CD4-positive, alpha-beta T cell (primary cell): ENCODE results near the gene POFUT1. TPM values are rescaled to one million over a fixed set of nuclear protein-coding genes. Genes with fewer than 3 reads are reported as not detected.

Experiments
- ATAC-seq: fragments of 200-7000 bp; cut with Tn5 transposase; one replicate; pipeline ENCODE4 v1.10.0; 2022; ENCODE audit warnings: mild to moderate bottlenecking; ENCODE audit not compliant: poor library complexity
- CTCF ChIA-PET: fragments of 350-600 bp; sonication (Branson Sonifier 250); formaldehyde crosslinking; loops from one replicate; lab custom pipeline; 2021; ENCODE audit warnings: antibody characterized with exemption, inconsistent platforms; lab: Charles Lee
- POLR2A ChIA-PET: fragments of 350-600 bp; sonication (Branson Sonifier 250); formaldehyde crosslinking; loops from one replicate; lab custom pipeline; 2021; ENCODE audit warnings: antibody characterized with exemption, inconsistent platforms; lab: Charles Lee
- DNase-seq, 14 experiments: peaks; one replicate each; pipeline ENCODE4 v3.0.0-alpha.2; 2013 to 2020; ENCODE audit warnings: mixed read lengths in 2 of 14
- H3K27ac ChIP-seq, 2 donors: one replicate each; pipeline versions ENCODE4 v1.5.1 to v1.7.0; 2013; ENCODE audit warnings: low read length in 2 of 2, low read depth in 1 of 2, mild to moderate bottlenecking in 1 of 2
- H3K27me3 ChIP-seq, 2 experiments: 1 replicate in 1 of 2; 2 replicates in 1 of 2; pipeline versions ENCODE4 v1.6.1 to v1.7.0; 2013; ENCODE audit warnings: low read length in 2 of 2, control low read depth in 1 of 2, mild to moderate bottlenecking in 1 of 2, moderate library complexity in 1 of 2; ENCODE audit not compliant: insufficient read depth in 2 of 2, control insufficient read depth in 1 of 2
- H3K36me3 ChIP-seq: one replicate; pipeline ENCODE4 v1.6.1; 2013; ENCODE audit warnings: low read length, control low read depth; ENCODE audit not compliant: insufficient read depth
- H3K4me1 ChIP-seq: one replicate; pipeline ENCODE4 v1.6.1; 2013; ENCODE audit warnings: low read length, control low read depth; ENCODE audit not compliant: insufficient read depth
- H3K4me3 ChIP-seq: one replicate; pipeline ENCODE4 v1.5.1; 2013; ENCODE audit warnings: mild to moderate bottlenecking, low read length, moderate library complexity
- H3K9me3 ChIP-seq, 2 experiments: 1 replicate in 1 of 2; 2 replicates in 1 of 2; pipeline versions ENCODE4 v1.6.1 to v1.7.0; 2013; ENCODE audit warnings: low read length in 2 of 2, mild to moderate bottlenecking in 2 of 2, control low read depth in 1 of 2, moderate library complexity in 1 of 2; ENCODE audit not compliant: control insufficient read depth in 1 of 2, insufficient read depth in 1 of 2
- H3K27ac Mint-ChIP-seq: one replicate; pipeline ENCODE4 v1.8.0; 2020; ENCODE audit warnings: mixed read lengths
- H3K27me3 Mint-ChIP-seq: one replicate; pipeline ENCODE4 v1.8.0; 2021; ENCODE audit warnings: mixed read lengths
- H3K36me3 Mint-ChIP-seq: one replicate; pipeline ENCODE4 v1.8.0; 2021; ENCODE audit warnings: low read depth, mixed read lengths
- H3K4me1 Mint-ChIP-seq: one replicate; pipeline ENCODE4 v1.8.0; 2021; ENCODE audit warnings: low read depth, mixed read lengths
- H3K4me3 Mint-ChIP-seq: one replicate; pipeline ENCODE4 v1.8.0; 2020; ENCODE audit warnings: mild to moderate bottlenecking, mixed read lengths
- H3K9me3 Mint-ChIP-seq: one replicate; pipeline ENCODE4 v1.8.0; 2020; ENCODE audit warnings: mixed read lengths
- CTCF ChIP-seq: fragments of 200-600 bp; IDR thresholded peaks from one replicate; pipeline ENCODE4 v1.8.0; 2022; ENCODE audit warnings: antibody characterized with exemption, mild to moderate bottlenecking
- intact Hi-C, 2 experiments: fragments of 100-400 bp; cut with DNase I in 1 of 2; cut with micrococcal nuclease in 1 of 2; formaldehyde crosslinking; loops; one replicate each; pipeline versions ENCODE4 v1.15.1 to v1.9.0; 2023 to 2025; cut with DNase I, micrococcal nuclease
- total RNA-seq, 174 experiments: library from RNA in 2 of 174; stranded (reverse) in 2 of 174; gene quantifications; one replicate each; pipeline ENCODE4 v1.2.3 and lab custom pipeline; 2021 to 2026

POFUT1 gene
- total RNA-seq, 2 experiments from 2014 or later, result 7.5 to 8.8 TPM

GRCh38 chr20:32189123-32189410 lies 18.6 kb upstream of the POFUT1 start:
- Histone ChIP-seq H3K36me3 (no peaks in the 10 kb centered on the region), H3K9me3 (no peaks in the 10 kb centered on the region), H3K27me3 (no peaks in the 10 kb centered on the region), H3K4me3 (peak overlapping the region; percentile 78), H3K4me1 (peaks cover 25% of the 10 kb centered on the region), H3K27ac (no peak overlapping the region)
- ChIA-PET CTCF (no interaction called here), POLR2A (interaction anchor here (1.1 to 1.2 kb wide), 2 partner anchors 80 to 97 kb away, joined by 3 to 5 read pairs; partner anchors contain the start of gene TM9SF4)
- Mint-ChIP-seq H3K9me3 (no peaks in the 10 kb centered on the region), H3K27me3 (no peaks in the 10 kb centered on the region), H3K27ac (peak overlapping the region; percentile 85), H3K4me3 (peak overlapping the region; percentile 88), H3K4me1 (peaks cover 29% of the 10 kb centered on the region), H3K36me3 (peaks cover 6% of the 10 kb centered on the region)
- TF ChIP-seq CTCF, result no peak
- DNase-seq (peak in 1 of 14 experiments; percentile 29), ATAC-seq (no peak)
- intact Hi-C loops, result no loop called here

- Histone ChIP-seq H3K4me1 (peaks cover 25% of the 10 kb centered on the region), H3K36me3 (peaks cover 3% of the 10 kb centered on the region), H3K27ac (peak overlapping the region; percentile 38 to 56), H3K27me3 (no peaks in the 10 kb centered on the region), H3K4me3 (peak overlapping the region; percentile 78), H3K9me3 (no peaks in the 10 kb centered on the region)
- Mint-ChIP-seq H3K27ac (peak overlapping the region; percentile 85), H3K9me3 (no peaks in the 10 kb centered on the region), H3K27me3 (no peaks in the 10 kb centered on the region), H3K36me3 (peaks cover 12% of the 10 kb centered on the region), H3K4me1 (peaks cover 33% of the 10 kb centered on the region), H3K4me3 (peak overlapping the region; percentile 89)
- POLR2A ChIA-PET, result interaction anchor here (0.6 to 1.5 kb wide), 4 partner anchors 32 to 96 kb away, joined by 3 to 5 read pairs (median 4); partner anchors contain the start of gene TM9SF4
- TF ChIP-seq CTCF, result no peak
- peak; percentile 27 to 69 (median 34) for DNase-seq
- peak; percentile 67 for ATAC-seq
- CTCF ChIA-PET, result no interaction called here
- intact Hi-C loops, result no loop called here
Measured at GRCh38 chr20:32189691-32190615, 17.7 kb upstream of the POFUT1 start.

GRCh38 chr20:32190616-32191415 lies 16.9 kb upstream of the POFUT1 start:
- no peaks in the 10 kb centered on the region for H3K27me3 ChIP-seq
- no peak for TF ChIP-seq CTCF
- peak overlapping the region; percentile 85 for H3K27ac Mint-ChIP-seq
- H3K27me3 Mint-ChIP-seq, result no peaks in the 10 kb centered on the region
- peak overlapping the region; percentile 89 for H3K4me3 Mint-ChIP-seq
- no peaks in the 10 kb centered on the region for H3K9me3 ChIP-seq
- POLR2A ChIA-PET, result interaction anchor here (1.5 kb wide), 1 partner anchor 89 kb away, joined by 5 read pairs; no protein-coding TSS in a partner anchor
- H3K36me3 ChIP-seq, result peaks cover 12% of the 10 kb centered on the region
- peaks cover 33% of the 10 kb centered on the region for H3K4me1 Mint-ChIP-seq
- H3K27ac ChIP-seq, result peak overlapping the region; percentile 38 to 56
- no peak for ATAC-seq
- H3K4me1 ChIP-seq, result peaks cover 25% of the 10 kb centered on the region
- peak overlapping the region; percentile 78 for H3K4me3 ChIP-seq
- intact Hi-C loops, result no loop called here
- H3K36me3 Mint-ChIP-seq, result peaks cover 21% of the 10 kb centered on the region
- CTCF ChIA-PET, result no interaction called here
- DNase-seq, result no peak
- no peaks in the 10 kb centered on the region for H3K9me3 Mint-ChIP-seq
